Measurements from ENCODE around the gene TBC1D3I. TPM values are rescaled to one million over a fixed set of nuclear protein-coding genes. Genes with fewer than 3 reads are reported as not detected.

TBC1D3I gene
- total and polyA plus RNA-seq, 2 experiments from 2014 or later = 0.11 TPM; not detected in 1

DNA sequence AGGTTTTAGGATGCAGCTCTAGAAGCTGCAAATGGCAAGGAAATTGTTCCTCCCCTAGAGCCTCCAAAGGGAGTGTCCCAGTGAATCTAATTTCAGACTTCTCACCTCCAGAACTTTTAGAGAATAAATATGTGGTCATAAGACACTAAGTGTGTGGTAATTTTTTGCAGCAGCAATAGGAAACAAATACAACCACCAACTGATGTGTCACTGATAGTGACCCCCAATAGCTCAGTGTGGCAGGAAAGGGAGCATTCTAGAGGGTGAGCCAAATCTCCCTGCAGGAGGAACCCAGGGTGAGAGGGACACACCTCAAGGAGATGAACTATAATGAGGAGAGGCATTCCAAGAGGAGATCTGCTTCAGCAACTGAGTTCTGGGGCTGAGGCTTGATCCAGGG lies 49.5 kb downstream of the TBC1D3I start (continued):
- TF ChIP-seq, protein P1, sequence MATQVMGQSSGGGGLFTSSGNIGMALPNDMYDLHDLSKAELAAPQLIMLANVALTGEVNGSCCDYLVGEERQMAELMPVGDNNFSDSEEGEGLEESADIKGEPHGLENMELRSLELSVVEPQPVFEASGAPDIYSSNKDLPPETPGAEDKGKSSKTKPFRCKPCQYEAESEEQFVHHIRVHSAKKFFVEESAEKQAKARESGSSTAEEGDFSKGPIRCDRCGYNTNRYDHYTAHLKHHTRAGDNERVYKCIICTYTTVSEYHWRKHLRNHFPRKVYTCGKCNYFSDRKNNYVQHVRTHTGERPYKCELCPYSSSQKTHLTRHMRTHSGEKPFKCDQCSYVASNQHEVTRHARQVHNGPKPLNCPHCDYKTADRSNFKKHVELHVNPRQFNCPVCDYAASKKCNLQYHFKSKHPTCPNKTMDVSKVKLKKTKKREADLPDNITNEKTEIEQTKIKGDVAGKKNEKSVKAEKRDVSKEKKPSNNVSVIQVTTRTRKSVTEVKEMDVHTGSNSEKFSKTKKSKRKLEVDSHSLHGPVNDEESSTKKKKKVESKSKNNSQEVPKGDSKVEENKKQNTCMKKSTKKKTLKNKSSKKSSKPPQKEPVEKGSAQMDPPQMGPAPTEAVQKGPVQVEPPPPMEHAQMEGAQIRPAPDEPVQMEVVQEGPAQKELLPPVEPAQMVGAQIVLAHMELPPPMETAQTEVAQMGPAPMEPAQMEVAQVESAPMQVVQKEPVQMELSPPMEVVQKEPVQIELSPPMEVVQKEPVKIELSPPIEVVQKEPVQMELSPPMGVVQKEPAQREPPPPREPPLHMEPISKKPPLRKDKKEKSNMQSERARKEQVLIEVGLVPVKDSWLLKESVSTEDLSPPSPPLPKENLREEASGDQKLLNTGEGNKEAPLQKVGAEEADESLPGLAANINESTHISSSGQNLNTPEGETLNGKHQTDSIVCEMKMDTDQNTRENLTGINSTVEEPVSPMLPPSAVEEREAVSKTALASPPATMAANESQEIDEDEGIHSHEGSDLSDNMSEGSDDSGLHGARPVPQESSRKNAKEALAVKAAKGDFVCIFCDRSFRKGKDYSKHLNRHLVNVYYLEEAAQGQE (IDR thresholded peaks at IDR 0.05; ENCODE audit: unreplicated experiment) = no peak
- no peak for TF ChIP-seq JUNB (IDR thresholded peaks at IDR 0.05; ENCODE audit: unreplicated experiment)
- no peak for TF ChIP-seq NANOG (IDR thresholded peaks at IDR 0.05; ENCODE audit: borderline replicate concordance)
- TF ChIP-seq POLR2AphosphoS5 (IDR thresholded peaks at IDR 0.05; ENCODE audit: low read depth) = no peak

DNA sequence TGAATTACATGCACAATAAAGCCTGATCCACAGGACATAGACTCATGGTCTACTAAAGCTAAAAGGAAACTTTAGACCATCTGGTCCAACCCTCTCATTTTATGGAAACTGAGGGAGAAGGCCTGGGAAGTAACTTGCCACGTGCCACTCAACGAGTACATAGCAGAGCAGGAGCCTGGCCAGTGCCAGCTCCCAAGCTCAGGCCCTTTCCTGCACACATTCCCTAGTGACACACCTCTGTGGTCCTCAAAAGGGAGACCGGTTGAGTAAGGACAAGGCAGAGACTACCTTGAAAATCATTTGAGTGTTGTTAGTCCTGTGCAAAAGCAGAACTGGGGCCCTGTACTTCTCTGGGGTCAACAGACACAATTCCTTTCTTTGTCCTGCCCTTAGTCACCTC lies 50.7 kb downstream of the TBC1D3I start:
- Mint-ChIP-seq H3K36me3 (ENCODE audit: low read depth) (no peaks in the 10 kb centered on the region), H3K4me3 (no peak overlapping the region), H3K27ac (no peak overlapping the region), H3K27me3 (ENCODE audit: insufficient read depth, low read depth, poor library complexity) (peaks cover 2% of the 10 kb centered on the region), H3K4me1 (peaks cover 10% of the 10 kb centered on the region; the same call in 2 of the 3 replicates), H3K9me3 (peaks cover 11% of the 10 kb centered on the region)
- no peak overlapping the region for H2AFZ ChIP-seq
- no peak overlapping the region for H3K27ac ChIP-seq (ENCODE audit: low read depth)
- H3K36me3 ChIP-seq (ENCODE audit: insufficient read depth) = peaks cover 4% of the 10 kb centered on the region; the same call in 1 of the 2 replicates
- DNase-seq (ENCODE audit: low spot score) (no peak), ATAC-seq (no peak)
- TF ChIP-seq, protein P2, sequence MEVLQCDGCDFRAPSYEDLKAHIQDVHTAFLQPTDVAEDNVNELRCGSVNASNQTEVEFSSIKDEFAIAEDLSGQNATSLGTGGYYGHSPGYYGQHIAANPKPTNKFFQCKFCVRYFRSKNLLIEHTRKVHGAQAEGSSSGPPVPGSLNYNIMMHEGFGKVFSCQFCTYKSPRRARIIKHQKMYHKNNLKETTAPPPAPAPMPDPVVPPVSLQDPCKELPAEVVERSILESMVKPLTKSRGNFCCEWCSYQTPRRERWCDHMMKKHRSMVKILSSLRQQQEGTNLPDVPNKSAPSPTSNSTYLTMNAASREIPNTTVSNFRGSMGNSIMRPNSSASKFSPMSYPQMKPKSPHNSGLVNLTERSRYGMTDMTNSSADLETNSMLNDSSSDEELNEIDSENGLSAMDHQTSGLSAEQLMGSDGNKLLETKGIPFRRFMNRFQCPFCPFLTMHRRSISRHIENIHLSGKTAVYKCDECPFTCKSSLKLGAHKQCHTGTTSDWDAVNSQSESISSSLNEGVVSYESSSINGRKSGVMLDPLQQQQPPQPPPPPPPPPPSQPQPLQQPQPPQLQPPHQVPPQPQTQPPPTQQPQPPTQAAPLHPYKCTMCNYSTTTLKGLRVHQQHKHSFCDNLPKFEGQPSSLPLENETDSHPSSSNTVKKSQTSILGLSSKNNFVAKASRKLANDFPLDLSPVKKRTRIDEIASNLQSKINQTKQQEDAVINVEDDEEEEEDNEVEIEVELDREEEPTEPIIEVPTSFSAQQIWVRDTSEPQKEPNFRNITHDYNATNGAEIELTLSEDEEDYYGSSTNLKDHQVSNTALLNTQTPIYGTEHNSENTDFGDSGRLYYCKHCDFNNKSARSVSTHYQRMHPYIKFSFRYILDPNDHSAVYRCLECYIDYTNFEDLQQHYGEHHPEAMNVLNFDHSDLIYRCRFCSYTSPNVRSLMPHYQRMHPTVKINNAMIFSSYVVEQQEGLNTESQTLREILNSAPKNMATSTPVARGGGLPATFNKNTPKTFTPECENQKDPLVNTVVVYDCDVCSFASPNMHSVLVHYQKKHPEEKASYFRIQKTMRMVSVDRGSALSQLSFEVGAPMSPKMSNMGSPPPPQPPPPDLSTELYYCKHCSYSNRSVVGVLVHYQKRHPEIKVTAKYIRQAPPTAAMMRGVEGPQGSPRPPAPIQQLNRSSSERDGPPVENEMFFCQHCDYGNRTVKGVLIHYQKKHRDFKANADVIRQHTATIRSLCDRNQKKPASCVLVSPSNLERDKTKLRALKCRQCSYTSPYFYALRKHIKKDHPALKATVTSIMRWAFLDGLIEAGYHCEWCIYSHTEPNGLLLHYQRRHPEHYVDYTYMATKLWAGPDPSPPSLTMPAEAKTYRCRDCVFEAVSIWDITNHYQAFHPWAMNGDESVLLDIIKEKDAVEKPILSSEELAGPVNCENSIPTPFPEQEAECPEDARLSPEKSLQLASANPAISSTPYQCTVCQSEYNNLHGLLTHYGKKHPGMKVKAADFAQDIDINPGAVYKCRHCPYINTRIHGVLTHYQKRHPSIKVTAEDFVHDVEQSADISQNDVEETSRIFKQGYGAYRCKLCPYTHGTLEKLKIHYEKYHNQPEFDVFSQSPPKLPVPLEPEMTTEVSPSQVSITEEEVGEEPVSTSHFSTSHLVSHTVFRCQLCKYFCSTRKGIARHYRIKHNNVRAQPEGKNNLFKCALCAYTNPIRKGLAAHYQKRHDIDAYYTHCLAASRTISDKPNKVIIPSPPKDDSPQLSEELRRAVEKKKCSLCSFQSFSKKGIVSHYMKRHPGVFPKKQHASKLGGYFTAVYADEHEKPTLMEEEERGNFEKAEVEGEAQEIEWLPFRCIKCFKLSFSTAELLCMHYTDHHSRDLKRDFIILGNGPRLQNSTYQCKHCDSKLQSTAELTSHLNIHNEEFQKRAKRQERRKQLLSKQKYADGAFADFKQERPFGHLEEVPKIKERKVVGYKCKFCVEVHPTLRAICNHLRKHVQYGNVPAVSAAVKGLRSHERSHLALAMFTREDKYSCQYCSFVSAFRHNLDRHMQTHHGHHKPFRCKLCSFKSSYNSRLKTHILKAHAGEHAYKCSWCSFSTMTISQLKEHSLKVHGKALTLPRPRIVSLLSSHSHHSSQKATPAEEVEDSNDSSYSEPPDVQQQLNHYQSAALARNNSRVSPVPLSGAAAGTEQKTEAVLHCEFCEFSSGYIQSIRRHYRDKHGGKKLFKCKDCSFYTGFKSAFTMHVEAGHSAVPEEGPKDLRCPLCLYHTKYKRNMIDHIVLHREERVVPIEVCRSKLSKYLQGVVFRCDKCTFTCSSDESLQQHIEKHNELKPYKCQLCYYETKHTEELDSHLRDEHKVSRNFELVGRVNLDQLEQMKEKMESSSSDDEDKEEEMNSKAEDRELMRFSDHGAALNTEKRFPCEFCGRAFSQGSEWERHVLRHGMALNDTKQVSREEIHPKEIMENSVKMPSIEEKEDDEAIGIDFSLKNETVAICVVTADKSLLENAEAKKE (CRISPR knock-in tag; IDR thresholded peaks at IDR 0.05) = no peak
- TF ChIP-seq EZH2phosphoT487 (IDR thresholded peaks at IDR 0.05; ENCODE audit: unreplicated experiment) (no peak), JUNB (IDR thresholded peaks at IDR 0.05; ENCODE audit: unreplicated experiment) (no peak), EZH2 (IDR thresholded peaks at IDR 0.05; ENCODE audit: low read depth, unreplicated experiment) (no peak), STAT1 (IDR thresholded peaks at IDR 0.05; ENCODE audit: unreplicated experiment) (no peak), ZNF331 (CRISPR knock-in tag; IDR thresholded peaks at IDR 0.05; ENCODE audit: low read depth) (no peak), ZNF114 (CRISPR knock-in tag; IDR thresholded peaks at IDR 0.05) (no peak), POLR2AphosphoS5 (IDR thresholded peaks at IDR 0.05; ENCODE audit: low read depth) (no peak)
- TF ChIP-seq, protein P1 (IDR thresholded peaks at IDR 0.05; ENCODE audit: unreplicated experiment) = no peak
- TF ChIP-seq, protein P3, sequence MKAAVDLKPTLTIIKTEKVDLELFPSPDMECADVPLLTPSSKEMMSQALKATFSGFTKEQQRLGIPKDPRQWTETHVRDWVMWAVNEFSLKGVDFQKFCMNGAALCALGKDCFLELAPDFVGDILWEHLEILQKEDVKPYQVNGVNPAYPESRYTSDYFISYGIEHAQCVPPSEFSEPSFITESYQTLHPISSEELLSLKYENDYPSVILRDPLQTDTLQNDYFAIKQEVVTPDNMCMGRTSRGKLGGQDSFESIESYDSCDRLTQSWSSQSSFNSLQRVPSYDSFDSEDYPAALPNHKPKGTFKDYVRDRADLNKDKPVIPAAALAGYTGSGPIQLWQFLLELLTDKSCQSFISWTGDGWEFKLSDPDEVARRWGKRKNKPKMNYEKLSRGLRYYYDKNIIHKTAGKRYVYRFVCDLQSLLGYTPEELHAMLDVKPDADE (IDR thresholded peaks at IDR 0.05) = no peak
- no peak overlapping the region for H3K4me2 ChIP-seq
- H3F3A ChIP-seq (replicated peaks; ENCODE audit: low read depth) = no peaks in the 10 kb centered on the region
- no peaks in the 10 kb centered on the region for H3K4me1 ChIP-seq (ENCODE audit: insufficient read depth)
- H4K20me1 ChIP-seq (replicated peaks; ENCODE audit: insufficient read depth) = no peaks in the 10 kb centered on the region
- no peaks in the 10 kb centered on the region for H3K79me2 ChIP-seq (replicated peaks; ENCODE audit: insufficient read depth)
- peaks cover 14% of the 10 kb centered on the region for H3K9me2 ChIP-seq (ENCODE audit: insufficient read depth)
- no peak overlapping the region for H3K4me3 ChIP-seq
- no peaks in the 10 kb centered on the region for H3K27me3 ChIP-seq (ENCODE audit: insufficient read depth)
